Right cardiac atrium (tissue), 5 donors: ENCODE results near the gene GPC6. TPM values are rescaled to one million over a fixed set of nuclear protein-coding genes. Genes with fewer than 3 reads are reported as not detected.

Source experiments
- ATAC-seq, 2 donors: fragments of 200-7000 bp; cut with Tn5 transposase; one replicate each; pipeline versions ENCODE4 v1.8.0 to v1.9.1; 2020; ENCODE audit warnings: moderate library complexity in 2 of 2, mild to moderate bottlenecking in 1 of 2
- DNase-seq, 3 donors: peaks; one replicate each; pipeline ENCODE4 v3.0.0-alpha.2; 2020
- H3K27ac ChIP-seq: one replicate; pipeline ENCODE4 v1.5.1; 2013; ENCODE audit warnings: mild to moderate bottlenecking, low read length, control low read depth, moderate library complexity
- H3K27me3 ChIP-seq: one replicate; pipeline ENCODE4 v1.6.1; 2013; ENCODE audit not compliant: control insufficient read depth, insufficient read depth
- H3K4me1 ChIP-seq: one replicate; pipeline ENCODE4 v1.6.1; 2013; ENCODE audit warnings: low read length; ENCODE audit not compliant: control insufficient read depth, insufficient read depth
- H3K4me3 ChIP-seq: one replicate; pipeline ENCODE4 v1.5.1; 2013; ENCODE audit warnings: low read length, control low read depth
- H3K9me3 ChIP-seq: one replicate; pipeline ENCODE4 v1.6.1; 2013; ENCODE audit warnings: low read length; ENCODE audit not compliant: control insufficient read depth
- WGBS: extraction: QIAGEN DNeasy Blood & Tissue Kit; methylation state at CpG from one replicate; pipeline ENCODE4 v1.1.7; 2013; 5-methylcytosine and 5-hydroxymethylcytosine counted together
- intact Hi-C, 4 donors: fragments of 100-400 bp; cut with DNase I; formaldehyde crosslinking; loops; one replicate each; pipeline versions ENCODE4 v1.11.0 to v1.14.0; 2022 to 2023
- polyA plus RNA-seq: library from polyadenylated mRNA; stranded (reverse); fragments of 200-250 nt; gene quantifications from one replicate; pipeline ENCODE4 v1.2.3, GENCODE V29; 2013
- total RNA-seq, 4 donors: library from RNA; stranded (reverse); fragmentation: NEBNext Ultra II Directional; extraction: Animal tissue kit (Norgen Biotek cat#: 25700); gene quantifications; one replicate each; pipeline ENCODE4 v1.2.1, GENCODE V29; 2021
- donor health status: healthy with polysubstance abuse.
- donor health status: DM: no; HTN: yes; CAD: no.
- donor health status: DM: no; HTN: no; CAD: no.
- donor health status: DM: no; HTN: yes; CAD: no; lungs with severe emphysema.
- donor health status: DM: yes; HTN: yes; CAD: no.

GPC6 gene
- total and polyA plus RNA-seq, 5 donors = 1.5 to 11.0 (median 5.3) TPM

DNA sequence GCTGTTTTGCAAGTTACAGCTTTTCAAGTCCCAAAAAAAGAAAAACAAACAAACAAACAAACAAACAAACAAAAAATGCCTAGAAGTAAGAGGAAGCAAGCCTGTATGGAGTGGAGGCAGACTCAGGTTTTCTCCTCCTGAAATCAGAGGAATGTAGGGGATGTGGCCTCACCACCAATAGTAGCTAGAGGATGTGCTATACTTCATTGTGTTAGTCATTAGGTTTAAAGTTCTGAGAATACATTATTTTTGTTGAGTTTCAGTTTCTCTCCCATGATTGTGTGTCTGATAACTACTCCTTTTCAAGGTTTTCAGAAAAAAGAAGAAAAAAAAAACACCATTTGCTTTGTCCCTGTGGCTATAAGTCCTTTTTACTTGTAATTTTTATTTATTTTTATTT lies 524.5 kb downstream of the GPC6 start:
- Histone ChIP-seq H3K4me1 (no peaks in the 10 kb centered on the region), H3K27me3 (no peaks in the 10 kb centered on the region), H3K4me3 (no peak overlapping the region), H3K9me3 (no peaks in the 10 kb centered on the region), H3K27ac (no peak overlapping the region)
- intact Hi-C loops = no loop called here
- DNase-seq (no peak), ATAC-seq (no peak)

DNA sequence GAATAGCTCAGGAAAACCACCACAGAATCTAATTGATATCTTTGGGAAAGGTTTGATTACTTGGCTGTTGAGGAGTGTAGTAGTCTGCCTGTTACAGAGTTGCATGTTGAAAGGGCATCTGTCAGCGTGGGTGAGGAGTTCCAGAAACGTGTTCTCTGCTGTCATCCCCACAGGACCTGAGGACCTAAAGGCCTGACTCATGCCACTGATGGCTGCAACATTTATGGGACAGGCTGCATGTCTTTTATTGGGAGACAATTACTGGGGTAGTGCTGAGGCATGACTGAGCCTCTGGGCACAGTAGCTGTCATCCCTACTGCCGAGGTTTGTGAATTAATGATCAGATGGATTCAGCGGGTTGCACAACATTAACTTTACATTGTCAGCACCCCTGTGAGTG lies 525.9 kb downstream of the GPC6 start:
- WGBS = 62% methylated on average over 4 of the region's 4 CpGs
- DNase-seq (no peak), ATAC-seq (no peak)
- no peak overlapping the region for H3K27ac ChIP-seq
- no peaks in the 10 kb centered on the region for H3K9me3 ChIP-seq
- no peak overlapping the region for H3K4me3 ChIP-seq
- intact Hi-C loops = no loop called here
- H3K4me1 ChIP-seq = no peaks in the 10 kb centered on the region
- no peaks in the 10 kb centered on the region for H3K27me3 ChIP-seq

DNA sequence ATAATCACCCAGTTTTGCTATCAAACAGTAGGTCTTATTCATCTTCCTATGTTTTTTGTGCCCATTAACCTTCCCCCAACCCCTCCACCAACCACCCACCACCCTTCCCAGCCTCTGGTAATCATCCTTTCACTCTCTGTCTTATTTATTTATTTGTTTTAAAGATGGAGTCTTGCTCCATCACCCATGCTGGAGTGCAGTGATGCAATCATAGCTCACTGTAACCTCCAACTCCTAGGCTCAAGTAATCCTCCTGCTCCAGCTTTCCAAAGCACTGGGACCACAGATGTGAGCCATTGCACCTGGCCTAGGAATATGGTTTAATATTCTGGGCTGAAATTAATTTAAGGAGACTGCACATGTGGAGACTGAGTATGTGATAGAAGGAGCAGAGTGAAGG lies 527.0 kb downstream of the GPC6 start:
- intact Hi-C loops = no loop called here
- DNase-seq (no peak), ATAC-seq (no peak)
- no peak overlapping the region for H3K4me3 ChIP-seq
- no peak overlapping the region for H3K27ac ChIP-seq
- H3K9me3 ChIP-seq = no peaks in the 10 kb centered on the region
- H3K27me3 ChIP-seq = no peaks in the 10 kb centered on the region
- H3K4me1 ChIP-seq = no peaks in the 10 kb centered on the region

DNA sequence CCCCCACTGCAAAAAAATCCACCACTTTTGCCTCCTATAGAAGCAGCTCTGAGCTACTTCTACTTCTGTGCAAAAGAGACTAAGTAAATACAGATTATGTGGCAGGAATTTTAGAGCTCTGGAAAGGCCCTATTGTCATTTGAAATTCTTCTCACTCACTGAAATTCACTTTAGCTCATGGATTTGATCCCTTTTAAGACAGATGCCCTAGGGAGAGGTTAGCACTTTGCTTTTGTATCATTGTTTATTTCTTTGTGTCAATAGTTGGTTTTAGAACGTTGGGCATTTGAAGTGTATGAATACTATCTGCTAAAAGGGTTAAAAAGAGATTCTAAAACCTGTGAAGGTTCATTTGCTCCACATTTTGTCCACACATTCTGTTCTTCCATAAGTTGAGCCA lies 528.7 kb downstream of the GPC6 start:
- H3K4me3 ChIP-seq = no peak overlapping the region
- ATAC-seq (no peak), DNase-seq (no peak)
- peaks cover 1% of the 10 kb centered on the region for H3K4me1 ChIP-seq
- no peak overlapping the region for H3K27ac ChIP-seq
- no peaks in the 10 kb centered on the region for H3K9me3 ChIP-seq
- intact Hi-C loops = no loop called here
- WGBS = 49% methylated on average over 1 of the region's 1 CpG
- H3K27me3 ChIP-seq = no peaks in the 10 kb centered on the region

DNA sequence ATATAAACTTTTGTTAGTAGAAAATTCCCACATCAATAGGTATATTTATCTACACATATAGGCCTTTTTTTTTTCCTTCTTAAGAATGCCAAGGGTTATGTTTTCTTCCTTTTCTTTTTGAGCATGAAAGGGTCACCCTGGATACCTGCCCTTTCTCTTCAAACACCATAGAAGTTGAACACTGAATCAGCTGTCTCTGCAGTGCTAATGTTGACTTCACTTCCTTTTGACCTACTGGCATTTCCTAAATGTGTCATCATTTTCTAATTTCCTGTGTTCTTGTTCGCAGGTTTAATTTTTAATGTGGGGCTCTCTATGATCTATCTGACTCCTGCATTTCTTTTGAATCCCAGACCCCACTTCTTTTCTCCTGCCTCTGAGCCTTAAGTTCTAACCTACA lies 532.0 kb downstream of the GPC6 start:
- intact Hi-C loops = no loop called here
- Histone ChIP-seq H3K27me3 (no peaks in the 10 kb centered on the region), H3K9me3 (no peaks in the 10 kb centered on the region), H3K4me3 (no peak overlapping the region), H3K4me1 (peaks cover 1% of the 10 kb centered on the region), H3K27ac (no peak overlapping the region)
- WGBS = 65% methylated on average over 1 of the region's 1 CpG
- no peak for ATAC-seq
- no peak for DNase-seq

DNA sequence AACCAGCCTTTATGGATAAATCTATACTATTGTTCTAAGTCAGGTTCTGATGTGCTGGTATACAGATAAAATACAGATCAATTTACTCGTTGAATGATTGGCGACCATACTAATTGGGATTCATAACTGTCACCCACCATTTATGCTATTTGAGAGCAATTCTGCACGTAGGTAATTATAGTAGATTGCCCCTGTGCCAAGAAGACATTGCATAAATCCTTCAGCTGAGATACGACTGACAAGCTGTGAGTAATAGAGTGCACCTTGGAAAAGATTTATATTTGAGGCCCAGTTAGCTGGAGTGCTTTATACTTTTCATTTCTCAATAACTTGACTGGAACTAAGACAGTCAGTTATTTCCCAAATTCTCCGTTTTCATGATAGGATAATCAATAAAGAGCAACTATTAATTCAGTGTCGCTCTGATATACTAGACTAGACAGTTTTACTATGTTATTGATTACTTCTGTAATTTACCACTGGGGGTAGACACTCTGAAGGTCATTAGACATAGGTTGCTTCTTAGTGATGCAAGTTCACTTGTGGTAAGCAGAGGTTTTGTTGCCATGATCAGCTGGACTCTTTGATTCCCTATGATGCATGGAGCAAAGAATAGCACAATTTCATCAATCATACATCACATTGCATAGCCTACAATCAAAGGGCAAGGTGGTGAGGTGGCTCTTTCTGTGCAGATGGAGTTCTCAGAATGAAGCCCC lies 536.3 kb downstream of the GPC6 start:
- WGBS = 85% methylated on average over 6 of the region's 6 CpGs
- no peak for DNase-seq
- Histone ChIP-seq H3K27ac (no peak overlapping the region), H3K4me1 (peaks cover 1% of the 10 kb centered on the region), H3K27me3 (no peaks in the 10 kb centered on the region), H3K4me3 (no peak overlapping the region), H3K9me3 (no peaks in the 10 kb centered on the region)
- ATAC-seq = no peak
- intact Hi-C loops = no loop called here

DNA sequence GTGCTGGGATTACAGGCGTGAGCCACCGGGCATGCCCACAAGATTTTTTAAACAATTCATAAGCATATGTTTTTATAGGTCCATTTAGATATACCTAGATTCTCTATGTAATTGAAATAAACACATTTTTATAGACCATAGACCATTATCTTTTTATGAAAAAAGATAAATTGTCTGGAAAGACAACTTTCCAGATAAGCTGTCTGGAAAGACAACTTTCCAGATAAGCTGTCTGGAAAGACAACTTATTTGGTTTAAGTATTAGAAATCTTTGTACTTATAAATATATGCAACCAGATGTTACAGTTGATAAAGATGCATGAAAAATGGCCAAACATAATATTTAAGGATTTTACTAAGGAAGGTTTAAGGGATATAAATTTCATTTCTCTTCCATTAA lies 538.5 kb downstream of the GPC6 start:
- Histone ChIP-seq H3K4me3 (no peak overlapping the region), H3K4me1 (peaks cover 1% of the 10 kb centered on the region), H3K9me3 (no peaks in the 10 kb centered on the region), H3K27me3 (no peaks in the 10 kb centered on the region), H3K27ac (no peak overlapping the region)
- ATAC-seq = no peak
- intact Hi-C loops = no loop called here
- 60% methylated on average over 2 of the region's 2 CpGs for WGBS
- DNase-seq = no peak

DNA sequence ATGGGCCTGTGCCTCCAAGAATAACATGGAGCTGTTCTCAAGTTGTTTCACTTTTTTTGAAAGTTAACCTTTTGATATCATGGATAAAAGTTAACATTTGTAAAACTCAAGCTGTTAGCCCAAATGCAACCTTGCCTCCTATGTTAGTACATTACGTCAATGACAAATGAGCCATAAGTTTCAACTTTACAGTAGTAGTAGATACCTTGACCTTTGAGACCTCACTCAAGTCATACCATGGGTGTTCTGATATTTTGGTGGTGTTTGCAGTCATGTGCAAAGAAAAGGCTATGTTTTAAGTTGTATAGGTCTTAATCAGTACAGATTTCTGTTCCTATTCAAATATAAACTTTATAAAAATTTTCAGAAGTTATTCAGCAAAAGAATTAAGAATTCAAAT lies 539.2 kb downstream of the GPC6 start:
- DNase-seq (no peak), ATAC-seq (no peak)
- no peaks in the 10 kb centered on the region for H3K4me1 ChIP-seq
- intact Hi-C loops = no loop called here
- WGBS = 87% methylated on average over 1 of the region's 1 CpG
- no peaks in the 10 kb centered on the region for H3K27me3 ChIP-seq
- no peak overlapping the region for H3K4me3 ChIP-seq
- no peaks in the 10 kb centered on the region for H3K9me3 ChIP-seq
- H3K27ac ChIP-seq = no peak overlapping the region

DNA sequence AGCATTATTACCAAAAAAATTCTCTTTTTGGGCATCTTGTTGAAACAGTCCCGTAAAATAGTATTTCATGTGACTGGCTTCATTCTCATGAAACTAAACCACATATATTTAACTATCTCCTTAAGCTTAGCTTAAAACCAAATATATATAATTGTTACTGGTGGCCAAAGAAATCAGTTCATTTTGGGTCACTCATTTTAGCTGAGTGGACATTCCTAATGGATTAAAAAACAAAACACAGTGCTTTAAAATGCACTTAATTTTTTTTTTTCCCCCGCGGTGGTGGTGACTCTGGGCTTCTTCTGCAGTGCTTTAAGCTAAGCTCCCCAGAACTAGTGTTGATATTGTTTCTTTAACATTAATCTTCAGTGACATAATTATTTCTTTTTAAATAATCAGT lies 540.1 kb downstream of the GPC6 start:
- WGBS = 34% methylated on average over 3 of the region's 3 CpGs
- H3K27ac ChIP-seq = no peak overlapping the region

DNA sequence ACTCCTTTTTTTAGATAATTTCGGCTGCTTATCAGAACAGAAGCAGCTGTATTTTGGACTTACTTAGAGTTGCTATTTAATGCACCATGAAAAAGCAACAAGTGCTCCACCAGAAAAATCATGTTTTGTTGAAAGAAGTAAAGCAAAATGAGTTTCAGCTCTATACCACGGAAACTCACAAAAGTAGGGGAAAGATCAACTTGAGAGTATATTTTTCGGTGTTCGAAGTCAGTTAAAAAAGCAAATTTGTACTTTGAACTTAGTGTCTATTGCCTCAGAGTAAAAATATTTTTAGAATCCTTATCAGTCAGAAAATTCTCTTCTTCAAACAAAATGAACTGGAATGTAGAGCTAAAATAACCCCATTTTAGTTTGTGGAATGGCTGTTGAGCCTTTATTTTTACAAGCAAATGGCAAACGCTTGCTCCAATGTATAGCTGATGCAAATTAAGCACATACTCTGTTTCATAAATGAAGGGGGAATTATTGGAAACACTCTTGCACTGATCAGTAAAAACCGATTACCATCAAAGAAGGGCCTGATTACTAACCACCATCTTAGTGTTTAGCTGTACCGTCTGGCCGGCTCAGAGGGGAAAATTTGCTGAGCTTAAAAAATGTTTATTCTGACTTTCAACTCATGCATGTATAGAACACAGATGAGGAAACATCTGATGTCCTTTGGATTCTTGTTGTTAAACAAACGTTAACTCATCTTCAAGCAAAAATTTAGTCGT lies 540.7 kb downstream of the GPC6 start:
- ATAC-seq = no peak
- no peaks in the 10 kb centered on the region for H3K27me3 ChIP-seq
- WGBS = 52% methylated on average over 10 of the region's 10 CpGs
- H3K9me3 ChIP-seq = no peaks in the 10 kb centered on the region
- H3K4me3 ChIP-seq = no peak overlapping the region
- no peak for DNase-seq
- intact Hi-C loops = no loop called here
- no peak overlapping the region for H3K27ac ChIP-seq
- H3K4me1 ChIP-seq = peaks cover 2% of the 10 kb centered on the region

More for the DNA sequence above, 540.1 kb downstream of the GPC6 start:
- ATAC-seq (no peak), DNase-seq (no peak)
- Histone ChIP-seq H3K4me1 (peaks cover 2% of the 10 kb centered on the region), H3K4me3 (no peak overlapping the region), H3K9me3 (no peaks in the 10 kb centered on the region), H3K27me3 (no peaks in the 10 kb centered on the region)
- intact Hi-C loops = no loop called here

DNA sequence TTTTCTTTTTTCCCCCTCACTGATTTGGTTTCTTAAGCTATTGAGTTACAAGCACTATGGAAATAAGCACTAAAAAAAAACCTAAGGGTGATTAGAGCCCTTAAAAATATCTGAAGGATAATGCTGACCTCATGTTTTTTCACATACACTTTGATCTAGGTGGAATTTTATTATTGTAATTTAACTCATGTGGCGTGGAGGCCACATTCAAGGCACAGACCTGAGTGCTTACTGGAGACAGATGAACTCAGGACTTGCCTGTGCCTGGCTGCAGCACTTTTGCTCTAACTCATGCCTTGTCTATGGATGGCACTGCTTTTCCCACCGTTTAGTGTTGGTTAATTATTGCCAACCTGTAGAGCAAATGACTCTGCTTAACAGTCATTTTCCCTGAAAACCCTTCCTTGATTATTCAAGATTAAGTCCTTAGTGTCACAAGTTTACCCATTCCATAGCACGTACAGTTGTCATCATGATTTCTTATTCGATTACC lies 541.4 kb downstream of the GPC6 start:
- H3K4me1 ChIP-seq = peaks cover 2% of the 10 kb centered on the region
- DNase-seq = no peak
- no peak overlapping the region for H3K4me3 ChIP-seq
- intact Hi-C loops = no loop called here
- 67% methylated on average over 4 of the region's 4 CpGs for WGBS
- H3K9me3 ChIP-seq = no peaks in the 10 kb centered on the region
- no peak for ATAC-seq
- no peaks in the 10 kb centered on the region for H3K27me3 ChIP-seq
- no peak overlapping the region for H3K27ac ChIP-seq
